GM12874 (cell line): ENCODE measurements around the gene SLCO3A1.

Source experiments
- TF ChIP-seq, protein P1 (sequence below): IDR thresholded peaks from 2 replicates; pipeline ENCODE4 v1.5.1; 2011; ENCODE audit warnings: low read depth, mild to moderate bottlenecking, control low read depth, low read length, moderate library complexity; ENCODE audit not compliant: insufficient read depth

Gene SLCO3A1

DNA sequence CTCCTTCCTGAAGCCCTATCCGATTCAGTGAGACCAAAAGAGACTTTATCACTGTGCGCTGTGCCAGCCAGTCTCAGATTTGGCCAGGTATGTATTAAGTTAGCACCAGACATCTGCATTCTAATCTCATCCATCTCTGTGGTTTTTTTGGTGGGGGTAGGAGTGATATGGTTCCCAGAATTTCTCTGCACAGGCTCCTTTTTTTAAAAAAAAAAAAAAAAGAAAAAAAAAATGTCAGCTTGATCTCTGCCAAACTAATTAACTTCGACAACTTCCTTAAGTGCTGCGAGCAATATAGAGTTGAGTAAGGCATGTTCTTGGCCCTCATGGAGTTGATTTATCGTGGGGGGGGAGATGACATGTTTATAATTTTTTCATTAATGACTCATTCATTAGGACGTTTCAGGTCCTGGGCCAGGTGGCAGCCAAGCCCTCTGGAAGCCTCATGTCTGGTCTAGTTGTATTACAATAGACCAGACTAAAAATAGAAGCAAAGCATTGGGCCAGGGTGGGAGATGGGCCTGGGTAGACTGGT lies 12.9 kb downstream of the SLCO3A1 start:
- TF ChIP-seq, protein P1, sequence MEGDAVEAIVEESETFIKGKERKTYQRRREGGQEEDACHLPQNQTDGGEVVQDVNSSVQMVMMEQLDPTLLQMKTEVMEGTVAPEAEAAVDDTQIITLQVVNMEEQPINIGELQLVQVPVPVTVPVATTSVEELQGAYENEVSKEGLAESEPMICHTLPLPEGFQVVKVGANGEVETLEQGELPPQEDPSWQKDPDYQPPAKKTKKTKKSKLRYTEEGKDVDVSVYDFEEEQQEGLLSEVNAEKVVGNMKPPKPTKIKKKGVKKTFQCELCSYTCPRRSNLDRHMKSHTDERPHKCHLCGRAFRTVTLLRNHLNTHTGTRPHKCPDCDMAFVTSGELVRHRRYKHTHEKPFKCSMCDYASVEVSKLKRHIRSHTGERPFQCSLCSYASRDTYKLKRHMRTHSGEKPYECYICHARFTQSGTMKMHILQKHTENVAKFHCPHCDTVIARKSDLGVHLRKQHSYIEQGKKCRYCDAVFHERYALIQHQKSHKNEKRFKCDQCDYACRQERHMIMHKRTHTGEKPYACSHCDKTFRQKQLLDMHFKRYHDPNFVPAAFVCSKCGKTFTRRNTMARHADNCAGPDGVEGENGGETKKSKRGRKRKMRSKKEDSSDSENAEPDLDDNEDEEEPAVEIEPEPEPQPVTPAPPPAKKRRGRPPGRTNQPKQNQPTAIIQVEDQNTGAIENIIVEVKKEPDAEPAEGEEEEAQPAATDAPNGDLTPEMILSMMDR: no peak

DNA sequence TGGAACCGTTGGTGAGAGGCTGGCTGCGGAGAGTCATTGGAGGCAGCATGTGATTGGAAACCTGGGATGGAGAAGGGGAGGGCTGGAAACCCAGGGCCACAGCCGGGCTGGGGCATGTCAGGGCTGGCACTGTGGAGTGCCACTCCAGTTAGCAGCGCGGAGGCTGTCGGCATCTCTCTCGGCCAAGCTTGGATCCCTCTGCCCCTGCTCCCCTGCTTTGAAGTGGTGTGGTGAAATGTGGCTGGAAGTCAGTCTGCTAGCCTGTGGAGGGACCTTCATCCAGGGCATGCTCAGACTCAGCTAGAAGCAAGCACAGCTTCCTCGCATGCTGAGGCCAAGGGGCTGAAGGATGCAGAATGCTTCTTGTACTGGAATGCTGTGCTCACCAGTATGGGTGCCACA lies 13.5 kb downstream of the SLCO3A1 start:
- TF ChIP-seq, protein P1: no peak

DNA sequence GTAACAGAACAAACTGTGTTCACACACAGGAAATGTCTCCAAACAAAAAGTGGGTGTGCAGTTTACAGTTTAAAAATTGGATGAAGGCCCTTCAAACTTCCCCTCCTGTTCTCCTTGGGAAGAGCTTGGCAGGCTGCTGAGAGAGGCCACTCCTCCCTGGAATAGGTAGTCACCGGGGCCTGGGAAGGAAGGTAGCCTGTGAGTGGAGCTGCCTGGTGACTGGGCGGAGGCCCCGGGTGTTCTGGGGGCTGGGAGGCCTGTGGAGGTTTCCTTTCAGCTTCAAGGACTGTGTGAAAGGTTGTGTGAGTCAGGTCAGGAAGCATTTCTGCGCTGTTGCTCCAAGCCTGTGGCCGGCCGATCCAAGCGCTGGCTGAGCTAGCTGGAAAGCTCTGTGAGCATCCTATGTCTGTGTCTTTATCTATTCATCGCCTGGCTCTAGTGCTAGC lies 14.1 kb downstream of the SLCO3A1 start:
- TF ChIP-seq, protein P1: no peak

DNA sequence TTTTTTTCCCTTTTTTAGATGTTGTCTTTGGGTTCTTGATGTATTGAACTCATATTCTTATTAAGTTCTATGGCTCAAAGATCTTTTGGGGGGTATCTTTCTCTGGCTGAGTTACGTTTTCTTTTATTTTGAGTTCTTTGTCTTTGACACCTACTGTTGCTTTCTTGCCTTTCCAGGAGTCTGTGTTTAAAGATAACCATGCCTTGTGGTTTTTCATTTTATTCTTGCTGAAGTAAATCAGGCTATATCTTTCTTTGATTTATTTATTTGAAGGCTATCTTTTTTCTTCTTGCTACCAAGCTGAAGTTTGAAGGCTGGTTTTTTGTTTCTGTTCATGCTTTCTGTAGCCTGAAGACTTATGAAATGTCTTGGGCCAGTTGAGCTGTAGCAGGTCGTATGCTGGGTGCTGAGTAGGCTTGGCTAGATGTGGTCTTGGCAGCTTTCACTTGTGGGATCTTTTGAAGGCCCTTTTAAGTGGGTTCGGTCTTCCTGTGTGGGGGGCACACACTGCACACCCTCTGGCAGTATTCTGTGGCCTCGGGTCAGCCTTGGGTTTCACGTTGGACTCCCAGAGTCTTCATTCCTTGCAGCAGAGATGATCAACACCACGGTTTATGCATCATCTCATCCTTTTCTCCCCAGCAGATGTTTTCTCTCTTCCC lies 17.5 kb downstream of the SLCO3A1 start:
- TF ChIP-seq, protein P1: no peak

DNA sequence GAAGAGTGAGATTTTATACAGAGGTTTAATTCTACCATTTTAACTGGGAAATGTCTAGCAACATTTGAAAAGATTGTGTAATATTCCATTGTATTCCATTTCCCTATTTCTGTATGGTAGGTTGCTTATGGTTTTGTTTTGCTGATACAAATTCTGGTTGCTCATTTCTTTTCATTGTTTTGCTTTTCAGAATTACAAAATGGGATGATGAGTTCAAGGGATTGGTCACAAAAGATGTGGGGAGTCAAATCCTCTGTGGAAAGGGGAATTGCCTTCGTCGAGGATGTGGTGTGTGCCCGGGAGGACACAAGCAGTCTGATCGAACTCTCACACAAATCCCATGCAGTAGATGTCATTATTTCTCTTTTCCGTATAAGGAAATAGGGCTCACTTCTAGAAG lies 18.3 kb downstream of the SLCO3A1 start:
- TF ChIP-seq, protein P1: no peak

DNA sequence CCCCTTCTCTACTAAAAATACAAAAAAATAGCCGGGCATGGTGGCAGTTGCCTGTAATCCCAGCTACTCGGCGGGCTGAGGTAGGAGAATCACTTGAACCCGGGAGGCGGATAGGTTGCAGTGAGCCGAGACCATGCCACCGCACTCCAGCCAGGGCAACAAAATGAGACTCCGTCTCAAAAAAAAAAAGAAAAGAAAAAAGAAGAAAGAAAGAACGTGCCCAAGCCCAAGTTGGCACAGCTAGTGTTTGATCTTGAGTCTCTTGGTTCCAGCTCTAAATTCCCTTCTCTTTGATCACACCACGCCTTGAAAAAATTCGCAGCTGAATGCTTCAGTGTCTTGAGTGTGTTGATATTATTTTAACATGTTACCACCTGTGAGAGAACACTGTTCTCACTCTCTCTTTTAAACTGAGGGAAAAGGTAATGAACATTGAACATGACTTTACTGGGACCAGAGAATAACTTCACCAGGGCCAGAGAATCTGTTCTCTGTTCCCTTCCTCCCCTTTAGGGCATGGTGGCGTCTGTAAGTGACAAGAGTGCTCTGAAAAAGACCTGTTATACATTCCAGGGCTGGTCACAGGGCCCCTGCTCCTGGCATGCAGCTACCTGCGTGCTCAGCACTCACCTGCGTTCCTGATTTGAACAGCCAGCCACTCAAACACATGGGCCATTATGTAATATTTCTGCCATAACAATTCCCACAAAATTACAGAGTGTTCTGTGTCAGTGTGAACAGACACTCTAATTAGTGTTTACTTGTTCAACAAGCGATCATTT lies 19.0 kb downstream of the SLCO3A1 start:
- TF ChIP-seq, protein P1: no peak

DNA sequence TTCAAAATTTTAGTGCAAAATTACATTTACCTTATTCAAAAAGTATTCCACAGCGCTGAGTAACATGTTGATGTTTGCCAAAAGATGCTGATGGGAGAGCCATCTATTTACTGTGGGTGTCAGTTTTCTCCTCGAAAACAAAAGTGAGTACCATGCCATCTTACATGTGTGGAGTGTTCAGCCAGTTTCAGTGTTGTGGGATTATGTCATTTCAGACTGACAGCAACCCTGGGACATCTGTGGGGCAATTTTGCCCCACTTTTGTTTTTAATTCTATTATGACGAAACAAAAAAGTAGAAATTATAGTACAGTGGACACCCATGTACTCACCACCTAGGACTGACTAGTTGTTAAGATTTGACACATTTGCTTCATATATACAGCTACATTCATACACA lies 19.6 kb downstream of the SLCO3A1 start:
- TF ChIP-seq, protein P1: no peak
